C4-2B (cell line): Measurements from ENCODE around the gene CCDC3.

ENCODE experiments used
- H3K27ac ChIP-seq: fragments of 450-650 bp; 2 replicates; pipeline ENCODE4 v1.5.1; 2017
- CTCF ChIP-seq: fragments of 450-650 bp; conservative IDR thresholded peaks from 2 replicates; pipeline ENCODE4 v1.5.1; 2017; ENCODE audit warnings: mild to moderate bottlenecking
- ZFX ChIP-seq: fragments of 450-650 bp; IDR thresholded peaks from 2 replicates; pipeline ENCODE4 v1.6.1; 2017

The CCDC3 gene

GRCh38 chr10:12925845-12926244 is 75.7 kb downstream of the CCDC3 start:
- TF ChIP-seq ZFX: no peak
- TF ChIP-seq CTCF: no peak
- no peak overlapping the region for H3K27ac ChIP-seq

- TF ChIP-seq CTCF (no peak), ZFX (no peak)
- no peak overlapping the region for H3K27ac ChIP-seq
Observed at GRCh38 chr10:12924911-12925310, 76.6 kb downstream of the CCDC3 start.

- TF ChIP-seq ZFX (no peak), CTCF (no peak)
- H3K27ac ChIP-seq: no peak overlapping the region
Observed at GRCh38 chr10:12922117-12922900, 79.2 kb downstream of the CCDC3 start.

DNA sequence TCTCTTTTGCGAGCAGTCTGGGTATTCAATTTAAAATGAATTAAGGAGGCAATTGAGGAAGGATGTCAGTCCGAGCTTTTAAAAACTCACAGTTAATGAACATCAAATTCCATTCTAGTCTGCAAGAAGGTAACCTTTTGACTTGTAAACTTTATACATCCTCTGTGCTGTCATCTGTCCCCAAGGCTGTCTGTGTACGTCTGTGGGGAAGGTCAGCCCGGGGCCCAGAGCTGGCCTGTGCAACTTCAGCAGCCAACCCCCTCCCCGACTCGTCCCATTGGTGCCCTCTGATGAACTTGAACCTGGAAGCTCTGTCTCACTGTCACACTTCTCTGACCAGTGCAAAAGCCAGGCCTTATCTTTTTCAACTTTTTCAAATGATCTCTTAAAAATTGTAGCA is 80.3 kb downstream of the CCDC3 start:
- no peak overlapping the region for H3K27ac ChIP-seq
- TF ChIP-seq ZFX (no peak), CTCF (no peak)

DNA sequence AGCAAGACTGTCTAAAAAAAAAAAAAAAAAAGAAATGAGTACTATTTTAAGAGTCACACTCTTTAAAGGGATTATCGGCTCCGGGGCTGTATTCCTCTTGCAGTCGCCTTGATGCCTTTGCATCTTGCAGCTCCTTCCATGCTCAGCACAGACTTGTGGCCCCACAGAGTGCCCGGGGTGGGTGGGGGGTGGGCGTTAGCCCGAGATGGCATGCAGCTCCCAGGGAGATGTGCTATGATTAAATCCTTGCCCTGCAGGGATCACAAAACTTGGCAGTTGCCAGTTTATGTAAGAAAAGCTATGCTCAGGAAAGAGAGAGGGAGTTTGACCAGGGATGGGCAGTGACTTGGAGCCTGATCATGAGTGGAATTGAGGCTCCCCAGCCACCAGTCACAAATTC is 81.9 kb downstream of the CCDC3 start:
- no peak for TF ChIP-seq ZFX
- TF ChIP-seq CTCF: no peak
- H3K27ac ChIP-seq: no peak overlapping the region

- TF ChIP-seq ZFX (no peak), CTCF (no peak)
- no peak overlapping the region for H3K27ac ChIP-seq
Observed at GRCh38 chr10:12916587-12916986, 84.9 kb downstream of the CCDC3 start.

- TF ChIP-seq ZFX (no peak), CTCF (no peak)
- no peak overlapping the region for H3K27ac ChIP-seq
Observed at GRCh38 chr10:12915637-12916168, 85.8 kb downstream of the CCDC3 start.
